ENCODE data around the gene SLC9A2. TPM values are rescaled to one million over a fixed set of nuclear protein-coding genes. Genes with fewer than 3 reads are reported as not detected.

SLC9A2 gene
- total RNA-seq, 1 experiment from 2014 or later: 13.4 TPM

- H3K27me3 ChIP-seq (ENCODE audit: insufficient read depth, low read depth): no peaks in the 10 kb centered on the region
- no TSS peak for BruUV-seq (replicated peaks)
- no peaks in the 10 kb centered on the region for H4K20me1 ChIP-seq (ENCODE audit: insufficient read depth)
- POLR2A ChIA-PET (ENCODE audit: unreplicated experiment): no interaction called here
- no peak overlapping the region for H2AFZ ChIP-seq
- intact Hi-C loops (cut with micrococcal nuclease; ENCODE audit: unreplicated experiment): no loop called here
- H3F3A ChIP-seq (ENCODE audit: insufficient read depth, low read depth): peaks cover 21% of the 10 kb centered on the region; the same call in 1 of the 2 replicates
- no peaks in the 10 kb centered on the region for H3K36me3 ChIP-seq (ENCODE audit: low read depth)
- DNase-seq: no peak
- H3K4me1 ChIP-seq (replicated peaks; ENCODE audit: insufficient read depth): peaks cover 31% of the 10 kb centered on the region
- no peaks in the 10 kb centered on the region; the same call in 1 of the 2 replicates for H3K79me2 ChIP-seq (ENCODE audit: low read depth)
- no peaks in the 10 kb centered on the region for H3K9me2 ChIP-seq (ENCODE audit: insufficient read depth)
- no peak overlapping the region for H3K4me2 ChIP-seq
- CTCF ChIA-PET: no interaction called here
- no peak for TF ChIP-seq CTCF (conservative IDR thresholded peaks at IDR 0.05)
- TF ChIP-seq EZH2 (IDR thresholded peaks at IDR 0.05; ENCODE audit: low read depth): no peak
- no peaks in the 10 kb centered on the region for H3K9me3 ChIP-seq (ENCODE audit: insufficient read depth, low read depth)
- no peak overlapping the region for H3K4me3 ChIP-seq
- H3K27ac ChIP-seq: no peak overlapping the region
Observed at GRCh38 chr2:102622646-102623045, 3.3 kb downstream of the SLC9A2 start.

GRCh38 chr2:102630458-102630857, 11.1 kb downstream of the SLC9A2 start:
- Histone ChIP-seq H3K9me3 (ENCODE audit: insufficient read depth, low read depth) (no peaks in the 10 kb centered on the region), H3K4me3 (no peak overlapping the region), H3K9me2 (ENCODE audit: insufficient read depth) (no peaks in the 10 kb centered on the region), H2AFZ (no peak overlapping the region), H3F3A (ENCODE audit: insufficient read depth, low read depth) (no peaks in the 10 kb centered on the region), H3K27ac (no peak overlapping the region), H4K20me1 (ENCODE audit: insufficient read depth) (peaks cover 4% of the 10 kb centered on the region; the same call in 1 of the 2 replicates), H3K27me3 (ENCODE audit: insufficient read depth, low read depth) (no peaks in the 10 kb centered on the region), H3K4me1 (replicated peaks; ENCODE audit: insufficient read depth) (no peaks in the 10 kb centered on the region), H3K4me2 (no peak overlapping the region), H3K36me3 (ENCODE audit: low read depth) (no peaks in the 10 kb centered on the region), H3K79me2 (ENCODE audit: low read depth) (0 out of 2 replicates have a peak, but pooled peaks cover 6% of the 10 kb centered on the region)
- TF ChIP-seq EZH2 (IDR thresholded peaks at IDR 0.05; ENCODE audit: low read depth): no peak
- no peak for TF ChIP-seq CTCF (conservative IDR thresholded peaks at IDR 0.05)
- BruUV-seq (replicated peaks): no TSS peak
- CTCF ChIA-PET: no interaction called here
- intact Hi-C loops (cut with micrococcal nuclease; ENCODE audit: unreplicated experiment): no loop called here
- DNase-seq: no peak
- POLR2A ChIA-PET (ENCODE audit: unreplicated experiment): interaction anchor here (0.6 kb wide), 1 partner anchor 143 kb away, joined by 3 read pairs; no protein-coding TSS in a partner anchor

GRCh38 chr2:102632380-102633175, 13.2 kb downstream of the SLC9A2 start:
- CTCF ChIA-PET: no interaction called here

More at GRCh38 chr2:102632380-102633175, 13.2 kb downstream of the SLC9A2 start:
- POLR2A ChIA-PET (ENCODE audit: unreplicated experiment): no interaction called here
- Histone ChIP-seq H2AFZ (no peak overlapping the region), H3F3A (ENCODE audit: insufficient read depth, low read depth) (no peaks in the 10 kb centered on the region), H3K4me1 (replicated peaks; ENCODE audit: insufficient read depth) (no peaks in the 10 kb centered on the region), H3K27ac (no peak overlapping the region), H3K9me2 (ENCODE audit: insufficient read depth) (no peaks in the 10 kb centered on the region), H3K4me3 (no peak overlapping the region), H3K4me2 (no peak overlapping the region), H3K27me3 (ENCODE audit: insufficient read depth, low read depth) (no peaks in the 10 kb centered on the region), H3K9me3 (ENCODE audit: insufficient read depth, low read depth) (no peaks in the 10 kb centered on the region), H4K20me1 (ENCODE audit: insufficient read depth) (peaks cover 4% of the 10 kb centered on the region; the same call in 1 of the 2 replicates), H3K79me2 (ENCODE audit: low read depth) (0 out of 2 replicates have a peak, but pooled peaks cover 6% of the 10 kb centered on the region), H3K36me3 (ENCODE audit: low read depth) (no peaks in the 10 kb centered on the region)
- no TSS peak for BruUV-seq (replicated peaks)
- TF ChIP-seq CTCF (conservative IDR thresholded peaks at IDR 0.05): no peak
- no peak for TF ChIP-seq EZH2 (IDR thresholded peaks at IDR 0.05; ENCODE audit: low read depth)
- no peak for DNase-seq
- intact Hi-C loops (cut with micrococcal nuclease; ENCODE audit: unreplicated experiment): no loop called here

All from PC-9 (cell line).